ENCODE measurements around the gene IPO5.

Gene IPO5

GRCh38 chr13:98066636-98067035, 113.2 kb downstream of the IPO5 start:
- no peak for DNase-seq

- no peak for DNase-seq
Measured at GRCh38 chr13:98068521-98068920, 115.0 kb downstream of the IPO5 start.

GRCh38 chr13:98069985-98070384, 116.5 kb downstream of the IPO5 start:
- no peak for DNase-seq

- DNase-seq, result no peak
Measured at GRCh38 chr13:98071316-98071715, 117.8 kb downstream of the IPO5 start.

- no peak for DNase-seq
Measured at GRCh38 chr13:98072476-98072875, 119.0 kb downstream of the IPO5 start.
